CD14-positive monocyte (primary cell): ENCODE measurements around the gene TKFC. TPM values are rescaled to one million over a fixed set of nuclear protein-coding genes. Genes with fewer than 3 reads are reported as not detected.
A peak's percentile ranks its signal among the peaks of the same experiment; 100 is the strongest.

Source experiments
- DNase-seq, 3 donors: peaks; one replicate each; pipeline ENCODE4 v3.0.0-alpha.2; 2011 to 2022
- H2AFZ ChIP-seq: 2 replicates; pipeline ENCODE4 v1.6.0; 2012; ENCODE audit warnings: mild to moderate bottlenecking, low read depth, low read length, inconsistent platforms; ENCODE audit not compliant: insufficient read depth, poor library complexity, severe bottlenecking
- H3K27ac ChIP-seq, 2 donors: 1 replicate in 1 of 2; 2 replicates in 1 of 2; pipeline ENCODE4 v1.5.1; 2012 to 2013; ENCODE audit warnings: low read length in 2 of 2, control low read depth in 1 of 2, inconsistent platforms in 1 of 2, low read depth in 1 of 2, mild to moderate bottlenecking in 1 of 2
- H3K27me3 ChIP-seq, 2 donors: one replicate each; pipeline versions ENCODE4 v1.6.0 to v1.6.1; 2011 to 2013; ENCODE audit warnings: low read length in 2 of 2; ENCODE audit not compliant: control insufficient read depth in 2 of 2, insufficient read depth in 2 of 2
- H3K36me3 ChIP-seq, 2 donors: replicated peaks in 1 of 2; 1 replicate in 1 of 2; 2 replicates in 1 of 2; pipeline versions ENCODE4 v1.5.1 to v1.6.1; 2012 to 2013; ENCODE audit warnings: low read length in 2 of 2, control low read depth in 1 of 2, inconsistent platforms in 1 of 2, mild to moderate bottlenecking in 1 of 2; ENCODE audit not compliant: insufficient read depth in 2 of 2, control insufficient read depth in 1 of 2
- H3K4me1 ChIP-seq, 2 donors: 1 replicate in 1 of 2; 2 replicates in 1 of 2; pipeline versions ENCODE4 v1.5.1 to v1.6.1; 2012 to 2013; ENCODE audit warnings: low read length in 2 of 2, control low read depth in 1 of 2, inconsistent platforms in 1 of 2, mild to moderate bottlenecking in 1 of 2, moderate library complexity in 1 of 2; ENCODE audit not compliant: insufficient read depth in 2 of 2, control insufficient read depth in 1 of 2
- H3K4me2 ChIP-seq: replicated peaks from 2 replicates; pipeline ENCODE3; 2012; ENCODE audit warnings: low read length, moderate library complexity, mild to moderate bottlenecking; ENCODE audit not compliant: poor library complexity, severe bottlenecking; ENCODE audit errors: extremely low read depth
- H3K4me3 ChIP-seq, 3 experiments: fragments of 200-600 bp in 1 of 3; sonication (generic) in 1 of 3; replicated peaks in 1 of 3; 1 replicate in 2 of 3; 2 replicates in 1 of 3; pipeline ENCODE4 v1.5.1; 2011 to 2013; ENCODE audit warnings: low read length in 3 of 3, mild to moderate bottlenecking in 3 of 3, control low read depth in 2 of 3, low read depth in 2 of 3, inconsistent platforms in 1 of 3, moderate library complexity in 1 of 3
- H3K79me2 ChIP-seq: 2 replicates; pipeline ENCODE4 v1.6.0; 2012; ENCODE audit warnings: mild to moderate bottlenecking, control low read depth, inconsistent platforms, low read length, moderate library complexity; ENCODE audit not compliant: insufficient read depth
- H3K9ac ChIP-seq: 2 replicates; pipeline ENCODE4 v1.6.0; 2017; ENCODE audit warnings: low read length, mild to moderate bottlenecking; ENCODE audit not compliant: insufficient read depth, poor library complexity, severe bottlenecking
- H3K9me3 ChIP-seq, 2 donors: replicated peaks in 1 of 2; 1 replicate in 1 of 2; 2 replicates in 1 of 2; pipeline versions ENCODE4 v1.5.1 to v1.6.1; 2012 to 2013; ENCODE audit warnings: low read length in 2 of 2, control low read depth in 1 of 2; ENCODE audit not compliant: control insufficient read depth in 1 of 2, insufficient read depth in 1 of 2
- H4K20me1 ChIP-seq: 2 replicates; pipeline ENCODE4 v1.6.0; 2012; ENCODE audit warnings: mild to moderate bottlenecking, low read length, control low read depth, moderate library complexity; ENCODE audit not compliant: insufficient read depth
- H3K27ac Mint-ChIP-seq, 7 donors: one replicate each; pipeline ENCODE4 v1.8.0; 2020; ENCODE audit warnings: mild to moderate bottlenecking in 7 of 7, mixed read lengths in 7 of 7, moderate library complexity in 6 of 7, inconsistent platforms in 2 of 7
- H3K27me3 Mint-ChIP-seq, 3 donors: one replicate each; pipeline ENCODE4 v1.8.0; 2021 to 2022; ENCODE audit warnings: low read depth in 3 of 3, mild to moderate bottlenecking in 3 of 3, mixed read lengths in 3 of 3, moderate library complexity in 3 of 3, inconsistent platforms in 1 of 3
- H3K36me3 Mint-ChIP-seq, 2 donors: one replicate each; pipeline ENCODE4 v1.8.0; 2020; ENCODE audit warnings: mixed read lengths in 2 of 2, inconsistent platforms in 1 of 2, mild to moderate bottlenecking in 1 of 2
- H3K4me1 Mint-ChIP-seq: one replicate; pipeline ENCODE4 v1.8.0; 2020; ENCODE audit warnings: mild to moderate bottlenecking, mixed read lengths
- H3K4me3 Mint-ChIP-seq, 2 donors: one replicate each; pipeline ENCODE4 v1.8.0; 2020; ENCODE audit warnings: mild to moderate bottlenecking in 2 of 2, mixed read lengths in 2 of 2, moderate library complexity in 1 of 2
- H3K9me3 Mint-ChIP-seq, 7 donors: one replicate each; pipeline ENCODE4 v1.8.0; 2020 to 2022; ENCODE audit warnings: mixed read lengths in 7 of 7, mild to moderate bottlenecking in 6 of 7, moderate library complexity in 6 of 7, inconsistent platforms in 2 of 7
- CTCF ChIP-seq: fragments of 200-600 bp; IDR thresholded peaks from one replicate; pipeline ENCODE4 v1.8.0; 2022; ENCODE audit warnings: antibody characterized with exemption, mild to moderate bottlenecking
- WGBS: methylation state at CpG from one replicate; pipeline ENCODE4 v1.1.5; 2013; ENCODE audit warnings: missing lambda C conversion rate; ENCODE audit not compliant: insufficient coverage; 5-methylcytosine and 5-hydroxymethylcytosine counted together
- intact Hi-C, 2 donors: fragments of 100-400 bp; cut with micrococcal nuclease; formaldehyde crosslinking; loops; one replicate each; pipeline versions ENCODE4 v1.15.0 to v1.15.1; 2023
- polyA plus RNA-seq, 3 donors: library from polyadenylated mRNA; depleted of rRNA in 1 of 3; unstranded in 2 of 3; stranded (reverse) in 1 of 3; fragments of 300-500 nt in 2 of 3; fragments of >200 nt in 1 of 3; fragmentation: Illumina TruSeq in 2 of 3; gene quantifications; 1 replicate in 2 of 3; 2 replicates in 1 of 3; pipeline ENCODE4 v1.2.3, GENCODE V29; 2012 to 2021

Gene TKFC
- polyA plus RNA-seq, 3 donors: 29.5 to 40.8 (median 29.6) TPM

GRCh38 chr11:61302550-61302949, 30.5 kb upstream of the TKFC start:
- no peak overlapping the region for H3K4me3 ChIP-seq
- H4K20me1 ChIP-seq: peaks cover 4% of the 10 kb centered on the region
- H3K36me3 Mint-ChIP-seq: peaks cover 74 to 82% of the 10 kb centered on the region in 2 donors
- no peak overlapping the region for H2AFZ ChIP-seq
- H3K27ac ChIP-seq: no peak overlapping the region
- H3K36me3 ChIP-seq: peaks cover 83 to 100% of the 10 kb centered on the region in 2 donors
- 97% methylated on average over 11 of the region's 13 CpGs for WGBS
- DNase-seq: no peak
- H3K9ac ChIP-seq: no peak overlapping the region
- no peaks in the 10 kb centered on the region for H3K79me2 ChIP-seq
- peaks cover 0 to 2% (median 0%) of the 10 kb centered on the region in 3 donors for H3K27me3 Mint-ChIP-seq
- H3K4me3 Mint-ChIP-seq: no peak overlapping the region
- no peak overlapping the region for H3K4me2 ChIP-seq
- peaks cover 6% of the 10 kb centered on the region for H3K4me1 Mint-ChIP-seq
- no peak overlapping the region for H3K27ac Mint-ChIP-seq
- no peaks in the 10 kb centered on the region for H3K27me3 ChIP-seq
- H3K9me3 ChIP-seq: no peaks in the 10 kb centered on the region
- H3K4me1 ChIP-seq: no peaks in the 10 kb centered on the region
- TF ChIP-seq CTCF: no peak
- H3K9me3 Mint-ChIP-seq: no peaks in the 10 kb centered on the region
- intact Hi-C loops: no loop called here

GRCh38 chr11:61303725-61304124, 29.3 kb upstream of the TKFC start:
- Histone ChIP-seq H3K9me3 (no peaks in the 10 kb centered on the region), H3K27me3 (no peaks in the 10 kb centered on the region), H3K27ac (no peak overlapping the region), H3K4me1 (no peaks in the 10 kb centered on the region), H3K36me3 (peaks cover 94 to 100% of the 10 kb centered on the region in 2 donors), H3K4me3 (no peak overlapping the region), H2AFZ (no peak overlapping the region), H4K20me1 (peaks cover 3% of the 10 kb centered on the region), H3K4me2 (no peak overlapping the region), H3K79me2 (no peaks in the 10 kb centered on the region), H3K9ac (no peak overlapping the region)
- Mint-ChIP-seq H3K27me3 (peaks cover 0 to 2% (median 0%) of the 10 kb centered on the region in 3 donors), H3K4me3 (no peak overlapping the region), H3K27ac (peak overlapping the region in 2 of 7 donors; percentile 13 to 57), H3K9me3 (no peaks in the 10 kb centered on the region), H3K36me3 (peaks cover 63 to 70% of the 10 kb centered on the region in 2 donors), H3K4me1 (no peaks in the 10 kb centered on the region)
- no peak for DNase-seq
- 93% methylated on average over 3 of the region's 9 CpGs for WGBS
- intact Hi-C loops: no loop called here
- TF ChIP-seq CTCF: no peak
